GM12878 (cell line): Measurements from ENCODE around the gene GMDS. TPM values are rescaled to one million over a fixed set of nuclear protein-coding genes. Genes with fewer than 3 reads are reported as not detected.

Source experiments
- ATAC-seq: fragments of 200-7000 bp; cut with Tn5 transposase; 3 replicates; pipeline ENCODE4 v1.9.1; 2020; ENCODE audit warnings: mild to moderate bottlenecking, moderate library complexity
- BruUV-seq: library from RNA; stranded (reverse); fragments of 400-500 nt; replicated peaks from 2 replicates; lab custom pipeline; 2021; lab: Mats Ljungman, UMichigan
- CTCF ChIA-PET: fragments of 300-600 bp; sonication (Branson Sonifier 250); formaldehyde crosslinking; extraction: SDS; loops from one replicate; lab custom pipeline; 2021; ENCODE audit warnings: inconsistent platforms; lab: Yijun Ruan, JAX
- POLR2A ChIA-PET: fragments of 350-600 bp; formaldehyde crosslinking; extraction: SDS; loops from one replicate; lab custom pipeline; 2021; ENCODE audit warnings: inconsistent platforms; lab: Charles Lee
- RAD21 ChIA-PET: fragments of 300-600 bp; sonication (Branson Sonifier 250); formaldehyde crosslinking; loops from one replicate; lab custom pipeline; 2023; ENCODE audit warnings: antibody characterized with exemption; ENCODE audit not compliant: unreplicated experiment; lab: Charles Lee
- SMC1A ChIA-PET: fragments of 300-600 bp; sonication (Branson Sonifier 250); formaldehyde crosslinking; loops from one replicate; lab custom pipeline; 2023; ENCODE audit not compliant: unreplicated experiment, uncharacterized antibody; lab: Charles Lee
- DNase-seq: peaks from one replicate; pipeline ENCODE4 v3.0.0-alpha.2; 2011; ENCODE audit warnings: low read depth, low spot score
- FAIRE-seq: peaks from 3 replicates; lab custom pipeline; 2011; peaks lifted over from hg19 to GRCh38; lab: Jason Lieb, UNC
- H2AFZ ChIP-seq: 2 replicates; pipeline ENCODE4 v1.6.0; 2011; ENCODE audit warnings: low read depth, low read length, control low read depth; ENCODE audit not compliant: control insufficient read depth
- H3K27ac ChIP-seq: 2 replicates; pipeline ENCODE4 v1.5.1; 2011; ENCODE audit warnings: control low read depth; ENCODE audit not compliant: control insufficient read depth, insufficient read depth
- H3K27me3 ChIP-seq, 2 experiments: replicated peaks in 1 of 2; 2 replicates each; pipeline versions ENCODE4 v1.6.0 to v1.6.1; 2011; ENCODE audit warnings: low read length in 1 of 2; ENCODE audit not compliant: control insufficient read depth in 2 of 2, insufficient read depth in 2 of 2
- H3K36me3 ChIP-seq, 2 experiments: 2 replicates each; pipeline ENCODE4 v1.5.1; 2011; ENCODE audit warnings: low read length in 1 of 2; ENCODE audit not compliant: control insufficient read depth in 2 of 2, insufficient read depth in 2 of 2
- H3K4me1 ChIP-seq: 2 replicates; pipeline ENCODE4 v1.6.1; 2011; ENCODE audit warnings: mild to moderate bottlenecking, low read length, moderate library complexity, mixed read lengths; ENCODE audit not compliant: control insufficient read depth, insufficient read depth
- H3K4me2 ChIP-seq: 2 replicates; pipeline ENCODE4 v1.6.0; 2011; ENCODE audit warnings: control low read depth; ENCODE audit not compliant: control insufficient read depth, insufficient read depth
- H3K4me3 ChIP-seq: fragments of 200-600 bp; sonication (generic); 2 replicates; pipeline ENCODE4 v1.5.1; 2016
- H3K79me2 ChIP-seq: 2 replicates; pipeline ENCODE4 v1.6.0; 2011; ENCODE audit warnings: low read length; ENCODE audit not compliant: control insufficient read depth, insufficient read depth
- H3K9ac ChIP-seq: 2 replicates; pipeline ENCODE4 v1.8.0; 2011; ENCODE audit warnings: low read length, control low read depth, mixed read lengths; ENCODE audit not compliant: control insufficient read depth, insufficient read depth
- H3K9me3 ChIP-seq: replicated peaks from 3 replicates; pipeline ENCODE4 v1.5.1; 2011; ENCODE audit warnings: mild to moderate bottlenecking, low read length; ENCODE audit not compliant: control insufficient read depth, insufficient read depth
- H4K20me1 ChIP-seq: 2 replicates; pipeline ENCODE4 v1.6.0; 2011; ENCODE audit not compliant: control insufficient read depth, insufficient read depth
- BCL11A ChIP-seq: IDR thresholded peaks from 2 replicates; pipeline ENCODE4 v1.6.1; 2011; ENCODE audit warnings: low read depth, low read length
- BMI1 ChIP-seq: fragments of 450-650 bp; IDR thresholded peaks from 2 replicates; pipeline ENCODE4 v1.6.1; 2016; ENCODE audit warnings: mild to moderate bottlenecking, moderate library complexity, borderline replicate concordance
- BRCA1 ChIP-seq: IDR thresholded peaks from 2 replicates; pipeline ENCODE4 v1.6.1; 2011; ENCODE audit warnings: low read depth, low read length, improper control_type of control experiment
- CBX3 ChIP-seq: fragments of 200-600 bp; sonication (generic); IDR thresholded peaks from 2 replicates; pipeline ENCODE4 v1.6.1; 2016; ENCODE audit warnings: low read depth, borderline replicate concordance
- ESRRA ChIP-seq: IDR thresholded peaks from 2 replicates; pipeline ENCODE4 v1.6.1; 2012; ENCODE audit warnings: mild to moderate bottlenecking, low read length, improper control_type of control experiment
- EZH2 ChIP-seq: IDR thresholded peaks from 2 replicates; pipeline ENCODE4 v1.6.1; 2012; ENCODE audit warnings: low read depth, mild to moderate bottlenecking, control low read depth, inconsistent platforms, low read length, borderline replicate concordance; ENCODE audit not compliant: control insufficient read depth
- IRF4 ChIP-seq: IDR thresholded peaks from 2 replicates; pipeline ENCODE4 v1.6.1; 2011; ENCODE audit warnings: low read depth, low read length
- MTA2 ChIP-seq: fragments of 450-650 bp; IDR thresholded peaks from 2 replicates; pipeline ENCODE4 v1.6.1; 2016; ENCODE audit warnings: low read depth, mild to moderate bottlenecking, moderate library complexity
- RFX5 ChIP-seq: IDR thresholded peaks from 2 replicates; pipeline ENCODE4 v1.6.1; 2011; ENCODE audit warnings: low read depth, low read length, improper control_type of control experiment
- RUNX3 ChIP-seq: IDR thresholded peaks from 2 replicates; pipeline ENCODE4 v1.6.1; 2012; ENCODE audit warnings: low read length, inconsistent platforms
- SMAD1 ChIP-seq: fragments of 450-650 bp; IDR thresholded peaks from 2 replicates; pipeline ENCODE4 v1.6.1; 2018; ENCODE audit warnings: mild to moderate bottlenecking, low read depth; ENCODE audit not compliant: partially characterized antibody
- STAT1 ChIP-seq: fragments of 450-650 bp; conservative IDR thresholded peaks from 2 replicates; pipeline ENCODE4 v1.6.1; 2014; ENCODE audit warnings: antibody characterized with exemption, mild to moderate bottlenecking
- WGBS: methylation state at CpG from one replicate; pipeline ENCODE4 v1.1.6; 2016; ENCODE audit warnings: low lambda C conversion rate; ENCODE audit not compliant: insufficient replicate concordance, insufficient coverage; ENCODE audit errors: missing lambda C conversion rate; 5-methylcytosine and 5-hydroxymethylcytosine counted together
- in situ Hi-C: fragments of 300-500 bp; cut with MboI; formaldehyde crosslinking; loops from 9 replicates; pipeline ENCODE4 v1.14.3; 2018; ENCODE audit warnings: mixed read lengths
- intact Hi-C: fragments of 100-400 bp; cut with micrococcal nuclease; formaldehyde crosslinking; loops from one replicate; pipeline ENCODE4 v1.14.2; 2022; ENCODE audit not compliant: unreplicated experiment
- polyA plus RNA-seq, 11 experiments: library from polyadenylated mRNA; depleted of rRNA in 4 of 11; unstranded in 6 of 11; stranded (reverse) in 5 of 11; fragments of >200 nt; fragmentation: Nextera tagmentation in 4 of 11; fragmentation: Illumina TruSeq in 1 of 11; extraction: Ambion mirVana in 4 of 11; extraction: Trizol in 1 of 11; gene quantifications; 1 replicate in 1 of 11; 2 replicates in 10 of 11; pipeline versions ENCODE4 v1.2.1 to v1.2.3, GENCODE V29; 2011 to 2016; ENCODE audit warnings: inconsistent platforms in 2 of 11, missing spikeins in 2 of 11, low read depth in 1 of 11
- total RNA-seq, 4 experiments: library from RNA; depleted of rRNA in 3 of 4; stranded (reverse); fragments of >200 nt in 3 of 4; fragmentation: Illumina TruSeq in 1 of 4; extraction: Trizol in 1 of 4; gene quantifications; 2 replicates each; pipeline versions ENCODE4 v1.2.1 to v1.2.3, GENCODE V29; 2013 to 2021
- TF ChIP-seq, protein P1 (sequence below): fragments of 450-650 bp; formaldehyde crosslinking; IDR thresholded peaks from 2 replicates; pipeline ENCODE4 v1.4.0; 2022; ENCODE audit warnings: mild to moderate bottlenecking, moderate library complexity

Gene GMDS
- total and polyA plus RNA-seq, 10 of the 15 experiments (the other 5 are each of a cell fraction or from before 2014, with no cell fraction given) = 0.61 to 53.8 (median 29.3) TPM

- ChIA-PET RAD21 (no interaction called here), POLR2A (interaction anchor here (0.6 kb wide), 1 partner anchor 788 kb away, joined by 3 read pairs; no protein-coding TSS in a partner anchor), CTCF (interaction anchor here (1.4 kb wide), 1 partner anchor 10 kb away, joined by 4 read pairs; no protein-coding TSS in a partner anchor), SMC1A (no interaction called here)
- no peak overlapping the region for H3K4me3 ChIP-seq
- no peaks in the 10 kb centered on the region for H3K36me3 ChIP-seq
- DNase-seq (no peak), FAIRE-seq (no peak), ATAC-seq (no peak)
- H2AFZ ChIP-seq = no peak overlapping the region
- no peaks in the 10 kb centered on the region for H4K20me1 ChIP-seq
- no peak overlapping the region for H3K4me2 ChIP-seq
- no peaks in the 10 kb centered on the region for H3K9me3 ChIP-seq
- no peaks in the 10 kb centered on the region for H3K4me1 ChIP-seq
- H3K27me3 ChIP-seq = no peaks in the 10 kb centered on the region
- no peaks in the 10 kb centered on the region for H3K79me2 ChIP-seq
- no peak overlapping the region for H3K9ac ChIP-seq
- WGBS = 99% methylated on average over 3 of the region's 3 CpGs
- intact Hi-C loops (no loop called here), in situ Hi-C loops (no loop called here)
- H3K27ac ChIP-seq = no peak overlapping the region
- no peak for TF ChIP-seq CBX3
- no peak for TF ChIP-seq IRF4
- no peak for TF ChIP-seq BMI1
- TF ChIP-seq, protein P1, sequence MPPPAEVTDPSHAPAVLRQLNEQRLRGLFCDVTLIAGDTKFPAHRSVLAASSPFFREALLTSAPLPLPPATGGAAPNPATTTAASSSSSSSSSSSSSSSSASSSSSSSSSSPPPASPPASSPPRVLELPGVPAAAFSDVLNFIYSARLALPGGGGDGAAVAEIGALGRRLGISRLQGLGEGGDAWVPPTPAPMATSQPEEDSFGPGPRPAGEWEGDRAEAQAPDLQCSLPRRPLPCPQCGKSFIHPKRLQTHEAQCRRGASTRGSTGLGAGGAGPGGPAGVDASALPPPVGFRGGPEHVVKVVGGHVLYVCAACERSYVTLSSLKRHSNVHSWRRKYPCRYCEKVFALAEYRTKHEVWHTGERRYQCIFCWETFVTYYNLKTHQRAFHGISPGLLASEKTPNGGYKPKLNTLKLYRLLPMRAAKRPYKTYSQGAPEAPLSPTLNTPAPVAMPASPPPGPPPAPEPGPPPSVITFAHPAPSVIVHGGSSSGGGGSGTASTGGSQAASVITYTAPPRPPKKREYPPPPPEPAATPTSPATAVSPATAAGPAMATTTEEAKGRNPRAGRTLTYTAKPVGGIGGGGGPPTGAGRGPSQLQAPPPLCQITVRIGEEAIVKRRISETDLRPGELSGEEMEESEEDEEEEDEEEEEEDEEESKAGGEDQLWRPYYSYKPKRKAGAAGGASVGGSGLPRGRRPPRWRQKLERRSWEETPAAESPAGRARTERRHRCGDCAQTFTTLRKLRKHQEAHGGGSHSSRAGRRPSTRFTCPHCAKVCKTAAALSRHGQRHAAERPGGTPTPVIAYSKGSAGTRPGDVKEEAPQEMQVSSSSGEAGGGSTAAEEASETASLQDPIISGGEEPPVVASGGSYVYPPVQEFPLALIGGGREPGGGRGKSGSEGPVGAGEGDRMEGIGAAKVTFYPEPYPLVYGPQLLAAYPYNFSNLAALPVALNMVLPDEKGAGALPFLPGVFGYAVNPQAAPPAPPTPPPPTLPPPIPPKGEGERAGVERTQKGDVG (CRISPR knock-in tag) = no peak
- no peak for TF ChIP-seq EZH2
- TF ChIP-seq BCL11A = no peak
- no peak for TF ChIP-seq STAT1
- no peak for TF ChIP-seq BRCA1
- TF ChIP-seq SMAD1 = no peak
- TF ChIP-seq RFX5 = no peak
- TF ChIP-seq ESRRA = no peak
- no peak for TF ChIP-seq MTA2
- TF ChIP-seq RUNX3 = no peak
- no TSS peak for BruUV-seq
Observed at GRCh38 chr6:1819007-1819406, 426.4 kb downstream of the GMDS start.
